Esophagus squamous epithelium (tissue), 5 donors: ENCODE results near the gene CNTNAP2. TPM values are rescaled to one million over a fixed set of nuclear protein-coding genes. Genes with fewer than 3 reads are reported as not detected.

Experiments used
- DNase-seq: peaks from one replicate; lab custom pipeline; 2025; lab: John Stamatoyannopoulos, UW
- H3K27ac ChIP-seq, 4 donors: fragments of 200-600 bp; sonication (generic); one replicate each; pipeline ENCODE4 v1.5.1; 2016 to 2019; ENCODE audit warnings: mild to moderate bottlenecking in 1 of 4
- H3K27me3 ChIP-seq, 4 donors: fragments of 200-600 bp; sonication (generic); 1 replicate in 3 of 4; 2 replicates in 1 of 4; pipeline versions ENCODE4 v1.5.1 to v1.6.0; 2017 to 2021; ENCODE audit warnings: antibody characterized with exemption in 1 of 4
- H3K36me3 ChIP-seq, 3 donors: fragments of 200-600 bp; sonication (generic); one replicate each; pipeline ENCODE4 v1.5.1; 2016 to 2019
- H3K4me1 ChIP-seq, 3 donors: fragments of 200-600 bp; sonication (generic); one replicate each; pipeline ENCODE4 v1.5.1; 2017 to 2019
- H3K4me3 ChIP-seq, 4 donors: fragments of 200-600 bp; sonication (generic); 1 replicate in 3 of 4; 2 replicates in 1 of 4; pipeline ENCODE4 v1.5.1; 2016 to 2019; ENCODE audit warnings: mild to moderate bottlenecking in 2 of 4, moderate library complexity in 1 of 4
- H3K9me3 ChIP-seq, 3 donors: fragments of 200-600 bp; sonication (generic); one replicate each; pipeline ENCODE4 v1.5.1; 2016 to 2019
- CTCF ChIP-seq, 6 experiments: fragments of 450-650 bp in 4 of 6; fragments of 200-600 bp in 2 of 6; sonication (generic) in 2 of 6; IDR thresholded peaks; one replicate each; pipeline ENCODE4 v1.5.1; 2016 to 2019; ENCODE audit warnings: antibody characterized with exemption in 6 of 6, mild to moderate bottlenecking in 4 of 6, moderate library complexity in 4 of 6
- POLR2A ChIP-seq, 4 donors: fragments of 450-650 bp; IDR thresholded peaks; one replicate each; pipeline ENCODE4 v1.6.1; 2017; ENCODE audit warnings: antibody characterized with exemption in 4 of 4, mild to moderate bottlenecking in 4 of 4, moderate library complexity in 3 of 4
- WGBS, 2 donors: methylation state at CpG; one replicate each; pipeline ENCODE4 v1.1.5; 2018; 5-methylcytosine and 5-hydroxymethylcytosine counted together
- intact Hi-C: fragments of 100-400 bp; cut with DNase I; formaldehyde crosslinking; loops from one replicate; pipeline ENCODE4 v1.15.0; 2022
- total RNA-seq, 4 donors: library from RNA; depleted of rRNA; stranded (reverse); fragments of >200 nt; gene quantifications; one replicate each; pipeline ENCODE4 v1.1.0, GENCODE V29; 2016
- donor health status: DM: yes; HTN: yes; CAD: no.

Gene CNTNAP2
- total RNA-seq, 4 donors from 2014 or later, result 0.95 to 2.3 (median 1.2) TPM

- H3K4me1 ChIP-seq, result no peaks in the 10 kb centered on the region
- no peak for DNase-seq
- intact Hi-C loops, result no loop called here
- no peaks in the 10 kb centered on the region for H3K9me3 ChIP-seq
- H3K27ac ChIP-seq, result no peak overlapping the region
- 19 to 38% methylated on average over 2 of the region's 2 CpGs for WGBS, 2 donors
- TF ChIP-seq CTCF (IDR thresholded peaks at IDR 0.05) (no peak), POLR2A (IDR thresholded peaks at IDR 0.05) (no peak)
- no peak overlapping the region for H3K4me3 ChIP-seq
- no peaks in the 10 kb centered on the region for H3K36me3 ChIP-seq
- H3K27me3 ChIP-seq, result no peaks in the 10 kb centered on the region
These were observed 459.3 kb downstream of the CNTNAP2 start for GRCh38 chr7:146575903-146576302.

DNA sequence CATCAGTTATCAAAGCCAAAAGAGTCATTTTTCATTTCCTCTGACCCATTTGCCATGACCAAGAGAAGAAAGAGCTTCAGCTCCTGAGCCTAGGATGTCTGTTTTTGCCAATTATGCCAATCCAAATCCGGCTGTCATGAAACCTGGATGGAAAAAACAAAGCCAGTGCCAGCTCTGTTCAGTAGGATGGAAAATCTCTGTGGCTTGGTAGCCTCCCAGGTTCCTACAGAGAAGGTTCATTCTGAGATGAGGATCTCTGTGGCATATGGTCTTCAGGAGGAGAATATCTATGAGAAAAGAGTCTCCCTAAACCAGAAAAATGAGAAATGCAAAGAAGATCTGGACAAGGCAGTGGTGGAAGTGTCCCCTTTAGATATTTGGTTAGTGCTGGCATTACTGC lies 475.4 kb downstream of the CNTNAP2 start:
- TF ChIP-seq POLR2A (IDR thresholded peaks at IDR 0.05) (no peak), CTCF (IDR thresholded peaks at IDR 0.05) (no peak)
- Histone ChIP-seq H3K27me3 (no peaks in the 10 kb centered on the region), H3K36me3 (no peaks in the 10 kb centered on the region), H3K4me1 (no peaks in the 10 kb centered on the region), H3K27ac (no peak overlapping the region), H3K4me3 (no peak overlapping the region), H3K9me3 (peaks cover 0 to 2% (median 0%) of the 10 kb centered on the region in 3 donors)
- 36 to 45% methylated on average over 1 of the region's 1 CpG for WGBS, 2 donors
- intact Hi-C loops, result no loop called here
- DNase-seq, result no peak

- Histone ChIP-seq H3K27ac (no peak overlapping the region), H3K9me3 (peaks cover 0 to 7% (median 0%) of the 10 kb centered on the region in 3 donors), H3K27me3 (no peaks in the 10 kb centered on the region), H3K4me1 (no peaks in the 10 kb centered on the region), H3K4me3 (no peak overlapping the region), H3K36me3 (no peaks in the 10 kb centered on the region)
- 77 to 79% methylated on average over 1 of the region's 1 CpG for WGBS, 2 donors
- TF ChIP-seq POLR2A (IDR thresholded peaks at IDR 0.05) (no peak), CTCF (IDR thresholded peaks at IDR 0.05) (no peak)
- intact Hi-C loops, result no loop called here
- DNase-seq, result no peak
These were observed 490.0 kb downstream of the CNTNAP2 start for GRCh38 chr7:146606628-146607027.

- intact Hi-C loops, result no loop called here
- Histone ChIP-seq H3K27me3 (no peaks in the 10 kb centered on the region), H3K4me3 (no peak overlapping the region), H3K36me3 (no peaks in the 10 kb centered on the region), H3K27ac (no peak overlapping the region), H3K4me1 (no peaks in the 10 kb centered on the region), H3K9me3 (peaks cover 0 to 10% (median 0%) of the 10 kb centered on the region in 3 donors)
- DNase-seq, result no peak
- no peak for TF ChIP-seq POLR2A (IDR thresholded peaks at IDR 0.05)
- no peak for TF ChIP-seq CTCF (IDR thresholded peaks at IDR 0.05)
- 65 to 77% methylated on average over 5 of the region's 5 CpGs for WGBS, 2 donors
These were observed 503.0 kb downstream of the CNTNAP2 start for GRCh38 chr7:146619641-146620040.

GRCh38 chr7:146626912-146627311 lies 510.3 kb downstream of the CNTNAP2 start:
- no peak overlapping the region for H3K27ac ChIP-seq
- no peaks in the 10 kb centered on the region for H3K4me1 ChIP-seq
- no peak overlapping the region for H3K4me3 ChIP-seq
- intact Hi-C loops, result no loop called here
- no peaks in the 10 kb centered on the region for H3K36me3 ChIP-seq
- no peak for DNase-seq
- 31 to 55% methylated on average over 1 of the region's 1 CpG for WGBS, 2 donors
- no peaks in the 10 kb centered on the region for H3K27me3 ChIP-seq
- TF ChIP-seq POLR2A (IDR thresholded peaks at IDR 0.05) (no peak), CTCF (IDR thresholded peaks at IDR 0.05) (no peak)
- no peaks in the 10 kb centered on the region for H3K9me3 ChIP-seq
